ENCODE data around the gene PTPN11. TPM values are rescaled to one million over a fixed set of nuclear protein-coding genes. Genes with fewer than 3 reads are reported as not detected.
A peak's percentile ranks its signal among the peaks of the same experiment; 100 is the strongest.
"Not testable (repeated sequence)": the region's sequence is repeated elsewhere in the genome, so short reads cannot be mapped to it uniquely, and the experiment has no call there.

The PTPN11 gene
- total RNA-seq, 1 donor from 2014 or later = 92.1 TPM

GRCh38 chr12:112446008-112446725 lies 27.4 kb downstream of the PTPN11 start:
- Mint-ChIP-seq H3K4me3 (no peak overlapping the region), H3K27ac (ENCODE audit: unreplicated experiment) (peak overlapping the region; percentile 38), H3K4me1 (no peaks in the 10 kb centered on the region), H3K27me3 (ENCODE audit: low read depth) (no peaks in the 10 kb centered on the region), H3K9me3 (no peaks in the 10 kb centered on the region), H3K36me3 (ENCODE audit: low read depth) (no peaks in the 10 kb centered on the region)
- TF ChIP-seq CTCF (conservative IDR thresholded peaks at IDR 0.05) = no peak
- no peak for DNase-seq (ENCODE audit: low read depth, low spot score)

DNA sequence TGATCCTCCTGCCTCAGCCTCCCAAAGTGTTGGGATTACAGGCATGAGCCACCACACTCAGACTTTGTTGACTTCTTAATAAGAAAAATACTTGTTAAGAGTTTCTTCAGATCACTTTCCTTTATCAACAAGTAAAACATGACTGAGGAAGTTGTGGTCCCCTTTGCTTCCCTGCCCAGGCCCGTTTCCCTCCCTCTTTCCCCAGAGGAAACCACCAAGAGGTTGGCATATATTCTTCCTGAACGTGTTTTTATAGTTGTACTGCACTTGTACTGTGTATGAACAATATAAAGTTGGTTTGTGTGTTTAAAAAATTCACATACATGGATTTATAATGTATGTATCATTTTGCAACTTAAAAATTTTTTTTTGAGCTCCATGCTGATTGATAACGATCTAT lies 28.4 kb downstream of the PTPN11 start:
- DNase-seq (ENCODE audit: low read depth, low spot score) = no peak
- Mint-ChIP-seq H3K27me3 (ENCODE audit: low read depth) (no peaks in the 10 kb centered on the region), H3K9me3 (no peaks in the 10 kb centered on the region), H3K4me1 (no peaks in the 10 kb centered on the region), H3K4me3 (no peak overlapping the region), H3K27ac (ENCODE audit: unreplicated experiment) (no peak overlapping the region), H3K36me3 (ENCODE audit: low read depth) (no peaks in the 10 kb centered on the region)
- no peak for TF ChIP-seq CTCF (conservative IDR thresholded peaks at IDR 0.05)

DNA sequence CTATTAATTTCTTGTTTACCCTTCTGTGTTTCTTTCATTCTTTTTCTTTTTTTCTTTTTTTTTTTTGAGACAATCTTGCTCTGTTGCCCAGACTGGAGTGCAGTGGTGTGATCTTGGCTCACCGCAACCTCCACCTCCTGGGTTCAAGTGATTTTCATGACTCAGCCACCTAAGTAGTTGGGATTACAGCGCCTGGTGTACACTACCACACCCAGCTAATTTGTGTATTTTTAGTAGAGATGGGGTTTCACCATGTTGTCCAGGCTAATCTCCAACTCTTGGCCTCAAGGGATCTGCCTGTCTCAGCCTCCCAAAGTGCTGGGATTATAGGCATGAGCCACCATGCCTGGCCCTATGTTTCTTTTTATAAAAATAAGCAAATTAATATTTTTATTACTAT lies 29.4 kb downstream of the PTPN11 start:
- H3K27me3 Mint-ChIP-seq (ENCODE audit: low read depth); H3K27ac Mint-ChIP-seq (ENCODE audit: unreplicated experiment); H3K9me3 Mint-ChIP-seq; H3K4me3 Mint-ChIP-seq; DNase-seq (ENCODE audit: low read depth, low spot score); H3K4me1 Mint-ChIP-seq; H3K36me3 Mint-ChIP-seq (ENCODE audit: low read depth): not testable (repeated sequence)

GRCh38 chr12:112450725-112451124 lies 32.0 kb downstream of the PTPN11 start:
- TF ChIP-seq CTCF (conservative IDR thresholded peaks at IDR 0.05) = peak; percentile 37
- no peak overlapping the region for H3K4me3 Mint-ChIP-seq
- H3K36me3 Mint-ChIP-seq (ENCODE audit: low read depth) = peaks cover 5% of the 10 kb centered on the region
- peaks cover 3% of the 10 kb centered on the region for H3K4me1 Mint-ChIP-seq
- no peak for DNase-seq (ENCODE audit: low read depth, low spot score)
- no peaks in the 10 kb centered on the region for H3K9me3 Mint-ChIP-seq
- no peak overlapping the region for H3K27ac Mint-ChIP-seq (ENCODE audit: unreplicated experiment)
- no peaks in the 10 kb centered on the region for H3K27me3 Mint-ChIP-seq (ENCODE audit: low read depth)

GRCh38 chr12:112456029-112456428 lies 37.3 kb downstream of the PTPN11 start:
- Mint-ChIP-seq H3K27ac (ENCODE audit: unreplicated experiment) (no peak overlapping the region), H3K27me3 (ENCODE audit: low read depth) (no peaks in the 10 kb centered on the region), H3K36me3 (ENCODE audit: low read depth) (peaks cover 19% of the 10 kb centered on the region), H3K4me1 (peaks cover 14% of the 10 kb centered on the region), H3K9me3 (no peaks in the 10 kb centered on the region), H3K4me3 (no peak overlapping the region)
- no peak for TF ChIP-seq CTCF (conservative IDR thresholded peaks at IDR 0.05)
- no peak for DNase-seq (ENCODE audit: low read depth, low spot score)

- DNase-seq (ENCODE audit: low read depth, low spot score); H3K27me3 Mint-ChIP-seq (ENCODE audit: low read depth); H3K9me3 Mint-ChIP-seq; H3K27ac Mint-ChIP-seq (ENCODE audit: unreplicated experiment); H3K4me3 Mint-ChIP-seq: not testable (repeated sequence)
- Mint-ChIP-seq H3K4me1 (peaks cover 14% of the 10 kb centered on the region), H3K36me3 (ENCODE audit: low read depth) (peaks cover 19% of the 10 kb centered on the region)
Observed at GRCh38 chr12:112457142-112457541, 38.4 kb downstream of the PTPN11 start.

Measured in neural crest cell (in vitro differentiated cells).